H1 (cell line): ENCODE data around the gene EIF4E1B. TPM values are rescaled to one million over a fixed set of nuclear protein-coding genes. Genes with fewer than 3 reads are reported as not detected.

ENCODE experiments used
- CTCF ChIA-PET: fragments of 300-600 bp; sonication (Branson Sonifier 250); formaldehyde crosslinking; loops from one replicate; lab custom pipeline; 2021; ENCODE audit not compliant: partially characterized antibody; lab: Charles Lee
- POLR2A ChIA-PET: fragments of 300-600 bp; sonication (Branson Sonifier 250); formaldehyde crosslinking; loops from one replicate; lab custom pipeline; 2021; ENCODE audit warnings: inconsistent platforms; ENCODE audit not compliant: partially characterized antibody; lab: Charles Lee
- DNase-seq, 2 experiments: peaks; one replicate each; pipeline versions ENCODE4 v3.0.0 to v3.0.0-alpha.2; 2010 to 2022; ENCODE audit warnings: low spot score in 2 of 2, low read depth in 1 of 2, mixed read lengths in 1 of 2
- FAIRE-seq: peaks from 2 replicates; lab custom pipeline; 2011; peaks lifted over from hg19 to GRCh38; lab: Jason Lieb, UNC
- H2AFZ ChIP-seq: 2 replicates; pipeline ENCODE4 v1.8.1; 2012; ENCODE audit warnings: low read length, inconsistent platforms
- H2AK5ac ChIP-seq: 2 replicates; pipeline ENCODE4 v1.6.1; 2013; ENCODE audit warnings: low read depth, low read length
- H2BK120ac ChIP-seq: replicated peaks from 2 replicates; pipeline ENCODE3; 2013; ENCODE audit warnings: low read depth, low read length, inconsistent platforms
- H2BK12ac ChIP-seq: 2 replicates; pipeline ENCODE4 v1.6.1; 2013; ENCODE audit warnings: low read depth, low read length
- H2BK15ac ChIP-seq: 2 replicates; pipeline ENCODE4 v1.6.1; 2013; ENCODE audit warnings: low read length
- H2BK20ac ChIP-seq: 2 replicates; pipeline ENCODE4 v1.6.1; 2013; ENCODE audit warnings: low read length
- H2BK5ac ChIP-seq: 2 replicates; pipeline ENCODE4 v1.6.1; 2013; ENCODE audit warnings: low read depth, low read length
- H3K14ac ChIP-seq: 2 replicates; pipeline ENCODE4 v1.6.1; 2013; ENCODE audit warnings: inconsistent platforms; ENCODE audit not compliant: insufficient read length
- H3K18ac ChIP-seq: 2 replicates; pipeline ENCODE4 v1.6.1; 2013; ENCODE audit warnings: low read length; ENCODE audit errors: extremely low read depth
- H3K23ac ChIP-seq: 2 replicates; pipeline ENCODE4 v1.6.1; 2013; ENCODE audit warnings: inconsistent platforms; ENCODE audit not compliant: insufficient read length
- H3K23me2 ChIP-seq: 2 replicates; pipeline ENCODE4 v1.6.1; 2013; ENCODE audit warnings: low read depth, low read length
- H3K27ac ChIP-seq: 2 replicates; pipeline ENCODE4 v1.6.1; 2011; ENCODE audit warnings: low read depth, low read length, inconsistent platforms
- H3K27me3 ChIP-seq, 4 experiments: replicated peaks in 1 of 4; 1 replicate in 1 of 4; 2 replicates in 3 of 4; pipeline versions ENCODE4 v1.6.1 to v1.8.1; 2011 to 2013; ENCODE audit warnings: low read length in 3 of 4, mild to moderate bottlenecking in 3 of 4, inconsistent platforms in 2 of 4, mixed read lengths in 2 of 4, moderate library complexity in 1 of 4; ENCODE audit not compliant: control insufficient read depth in 3 of 4, insufficient read depth in 3 of 4; ENCODE audit errors: extremely low read depth in 1 of 4
- H3K36me3 ChIP-seq, 4 experiments: 2 replicates each; pipeline versions ENCODE4 v1.6.1 to v1.8.1; 2011 to 2013; ENCODE audit warnings: mild to moderate bottlenecking in 4 of 4, low read length in 3 of 4, moderate library complexity in 2 of 4, control low read depth in 1 of 4, inconsistent platforms in 1 of 4; ENCODE audit not compliant: insufficient read depth in 4 of 4, control insufficient read depth in 2 of 4
- H3K4ac ChIP-seq: replicated peaks from 2 replicates; pipeline ENCODE3; 2013; ENCODE audit warnings: low read length, low read depth, mixed read lengths, inconsistent platforms; ENCODE audit not compliant: insufficient read length
- H3K4me1 ChIP-seq, 4 experiments: replicated peaks in 1 of 4; 1 replicate in 1 of 4; 2 replicates in 3 of 4; pipeline versions ENCODE4 v1.6.1 to v1.8.1; 2011 to 2013; ENCODE audit warnings: low read length in 3 of 4, inconsistent platforms in 2 of 4, mixed read lengths in 1 of 4; ENCODE audit not compliant: insufficient read depth in 4 of 4, control insufficient read depth in 3 of 4
- H3K4me2 ChIP-seq, 2 experiments: 2 replicates each; pipeline versions ENCODE4 v1.6.1 to v1.8.1; 2011 to 2013; ENCODE audit warnings: low read depth in 2 of 2, low read length in 2 of 2, control low read depth in 1 of 2, inconsistent platforms in 1 of 2, mild to moderate bottlenecking in 1 of 2; ENCODE audit not compliant: insufficient read depth in 1 of 2
- H3K4me3 ChIP-seq, 4 experiments: fragments of 200-600, 300-600 bp in 1 of 4; sonication (generic), shearing (Covaris generic), sonication (Bioruptor Twin) in 1 of 4; 2 replicates each; pipeline versions ENCODE4 v1.5.1 to v1.8.1; 2011 to 2016; ENCODE audit warnings: low read length in 4 of 4, low read depth in 3 of 4, control low read depth in 2 of 4, inconsistent platforms in 2 of 4, mild to moderate bottlenecking in 2 of 4, mixed read lengths in 1 of 4, moderate library complexity in 1 of 4; ENCODE audit not compliant: insufficient read depth in 2 of 4; ENCODE audit errors: extremely low read depth in 1 of 4
- H3K56ac ChIP-seq: replicated peaks from 2 replicates; pipeline ENCODE3; 2013; ENCODE audit warnings: low read depth, mild to moderate bottlenecking, mixed read lengths, low read length, inconsistent platforms; ENCODE audit not compliant: insufficient read length
- H3K79me1 ChIP-seq: 2 replicates; pipeline ENCODE4 v1.6.1; 2013; ENCODE audit warnings: low read depth, low read length, control low read depth
- H3K79me2 ChIP-seq, 2 experiments: 2 replicates each; pipeline versions ENCODE4 v1.6.1 to v1.8.1; 2012 to 2013; ENCODE audit warnings: low read length in 2 of 2, mild to moderate bottlenecking in 2 of 2, inconsistent platforms in 1 of 2; ENCODE audit not compliant: insufficient read depth in 2 of 2, control insufficient read depth in 1 of 2
- H3K9ac ChIP-seq, 4 experiments: replicated peaks in 1 of 4; 1 replicate in 1 of 4; 2 replicates in 3 of 4; pipeline versions ENCODE4 v1.6.1 to v1.8.1; 2011 to 2013; ENCODE audit warnings: low read depth in 3 of 4, low read length in 3 of 4, control low read depth in 2 of 4, mild to moderate bottlenecking in 2 of 4, moderate library complexity in 2 of 4, inconsistent platforms in 1 of 4; ENCODE audit errors: extremely low read depth in 1 of 4
- H3K9me3 ChIP-seq, 2 experiments: 2 replicates each; pipeline versions ENCODE4 v1.6.1 to v1.8.1; 2012 to 2013; ENCODE audit warnings: mild to moderate bottlenecking in 2 of 2, moderate library complexity in 2 of 2, control low read depth in 1 of 2, inconsistent platforms in 1 of 2, low read depth in 1 of 2, low read length in 1 of 2, mixed read lengths in 1 of 2; ENCODE audit not compliant: insufficient read depth in 2 of 2
- H4K20me1 ChIP-seq, 2 experiments: replicated peaks in 1 of 2; 2 replicates each; pipeline versions ENCODE3 to v1.8.1; 2011 to 2013; ENCODE audit warnings: inconsistent platforms in 2 of 2, low read length in 2 of 2, mild to moderate bottlenecking in 1 of 2; ENCODE audit not compliant: insufficient read depth in 2 of 2, control insufficient read depth in 1 of 2
- H4K5ac ChIP-seq: 2 replicates; pipeline ENCODE4 v1.6.1; 2013; ENCODE audit warnings: low read length, low read depth, mixed read lengths, inconsistent platforms; ENCODE audit not compliant: insufficient read length
- H4K8ac ChIP-seq: 2 replicates; pipeline ENCODE4 v1.8.0; 2013; ENCODE audit warnings: mild to moderate bottlenecking, moderate library complexity, low read length, inconsistent platforms; ENCODE audit not compliant: insufficient read depth; ENCODE audit errors: extremely low read depth
- H4K91ac ChIP-seq: replicated peaks from 2 replicates; pipeline ENCODE3; 2013; ENCODE audit warnings: low read length, mixed read lengths, inconsistent platforms; ENCODE audit not compliant: insufficient read length
- CBX8 ChIP-seq: fragments of 300-800, 300-1000 bp; sonication (generic); IDR thresholded peaks from 2 replicates; pipeline ENCODE4 v1.7.1; 2016; ENCODE audit warnings: low read depth, low read length, borderline replicate concordance
- RBBP5 ChIP-seq: IDR thresholded peaks from 2 replicates; pipeline ENCODE4 v1.7.1; 2012; ENCODE audit warnings: low read depth, mild to moderate bottlenecking, inconsistent platforms, low read length, moderate library complexity, borderline replicate concordance
- RFX5 ChIP-seq: IDR thresholded peaks from 2 replicates; pipeline ENCODE4 v1.6.1; 2011; ENCODE audit warnings: low read depth, low read length, improper control_type of control experiment, borderline replicate concordance
- RXRA ChIP-seq: IDR thresholded peaks from 2 replicates; pipeline ENCODE4 v1.6.1; 2011; ENCODE audit warnings: low read depth, mild to moderate bottlenecking, low read length, moderate library complexity; ENCODE audit not compliant: insufficient read depth
- SP1 ChIP-seq: IDR thresholded peaks from 2 replicates; pipeline ENCODE4 v1.6.1; 2011; ENCODE audit warnings: low read depth, low read length
- TEAD4 ChIP-seq: IDR thresholded peaks from 2 replicates; pipeline ENCODE4 v1.6.1; 2012; ENCODE audit warnings: low read depth, low read length, inconsistent platforms, mixed read lengths
- WGBS, 2 experiments: shearing (Covaris generic) in 1 of 2; methylation state at CpG; one replicate each; pipeline versions ENCODE4 v1.1.6 to v1.1.7; 2013 to 2015; ENCODE audit warnings: low lambda C conversion rate in 2 of 2, mixed read lengths in 2 of 2, inconsistent platforms in 1 of 2, low coverage in 1 of 2, missing lambda C conversion rate in 1 of 2; ENCODE audit not compliant: insufficient replicate concordance in 2 of 2, insufficient coverage in 1 of 2, insufficient read length in 1 of 2; ENCODE audit errors: extremely low coverage in 1 of 2, missing lambda C conversion rate in 1 of 2; 5-methylcytosine and 5-hydroxymethylcytosine counted together
- polyA plus RNA-seq, 7 experiments: library from polyadenylated mRNA; depleted of rRNA in 3 of 7; stranded (reverse) in 5 of 7; unstranded in 2 of 7; fragments of >200 nt in 5 of 7; fragments of 200-250 nt in 2 of 7; gene quantifications; 1 replicate in 5 of 7; 2 replicates in 1 of 7; 4 replicates in 1 of 7; pipeline versions ENCODE4 v1.2.1 to v1.2.3, GENCODE V29; 2011 to 2013; ENCODE audit warnings: missing spikeins in 2 of 7, mixed read lengths in 2 of 7
- total RNA-seq: library from RNA; stranded (reverse); fragmentation: NEBNext Ultra II Directional; extraction: Animal tissue kit (Norgen Biotek cat#: 25700); gene quantifications from 2 replicates; pipeline ENCODE4 v1.2.1, GENCODE V29; 2021
- TF ChIP-seq, protein P1 (sequence below): IDR thresholded peaks from 2 replicates; pipeline ENCODE4 v1.6.1; 2012; ENCODE audit warnings: inconsistent platforms

The EIF4E1B gene
- total and polyA plus RNA-seq, 2 of the 8 experiments (the other 6 are each of a cell fraction or from before 2014, with no cell fraction given) = 0.97 to 1.3 TPM

DNA sequence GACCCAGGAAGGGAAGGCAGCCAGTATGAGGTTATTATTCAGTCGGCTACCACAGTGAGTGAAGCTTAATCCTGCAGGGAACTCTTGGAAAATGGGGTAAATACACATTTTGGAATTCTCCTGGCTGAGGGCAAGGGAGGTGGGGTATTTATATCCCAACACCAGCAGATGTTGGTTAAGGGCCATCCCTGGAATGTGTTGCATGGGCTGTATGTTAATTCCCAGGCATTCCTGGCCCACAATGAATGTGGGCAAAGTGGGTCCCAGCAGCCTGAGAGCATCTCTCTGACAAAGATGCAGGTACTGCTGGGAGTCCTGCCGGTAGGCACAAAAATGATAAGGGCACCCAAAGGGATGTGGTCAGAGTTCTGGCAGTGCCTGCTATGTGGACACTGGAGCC is 17.6 kb upstream of the EIF4E1B start:
- Histone ChIP-seq H3K56ac (no peak overlapping the region), H3K4me3 (no peak overlapping the region), H3K79me1 (no peaks in the 10 kb centered on the region), H3K27me3 (peaks cover 0 to 26% (median 13%) of the 10 kb centered on the region in 4 experiments; a peak in 5 of 7 replicates), H3K4ac (no peak overlapping the region), H4K8ac (no peak overlapping the region), H2BK5ac (no peak overlapping the region), H2BK15ac (no peak overlapping the region), H3K9me3 (no peaks in the 10 kb centered on the region), H2BK120ac (no peak overlapping the region), H4K5ac (no peak overlapping the region), H2AK5ac (no peak overlapping the region), H2BK20ac (no peak overlapping the region), H4K20me1 (peaks cover 3 to 11% of the 10 kb centered on the region in 2 experiments), H3K4me1 (peaks cover 0 to 8% (median 5%) of the 10 kb centered on the region in 4 experiments; a peak in 5 of 7 replicates), H3K36me3 (no peaks in the 10 kb centered on the region), H3K23ac (no peak overlapping the region), H3K4me2 (no peak overlapping the region), H3K9ac (no peak overlapping the region), H2BK12ac (0 out of 2 replicates have a peak overlapping the region, but pooled peaks have one; percentile 68), H3K27ac (no peak overlapping the region), H3K14ac (no peak overlapping the region), H4K91ac (no peak overlapping the region), H3K18ac (no peak overlapping the region), H2AFZ (no peak overlapping the region), H3K79me2 (no peaks in the 10 kb centered on the region), H3K23me2 (peaks cover 10% of the 10 kb centered on the region)
- 0 out of 2 replicates have a peak, but pooled peaks have one; percentile 24 for TF ChIP-seq SP1
- no peak for TF ChIP-seq RFX5
- TF ChIP-seq CBX8 = no peak
- TF ChIP-seq RXRA = no peak
- TF ChIP-seq TEAD4 = peak; percentile 93
- TF ChIP-seq RBBP5 = no peak
- TF ChIP-seq, protein P1, sequence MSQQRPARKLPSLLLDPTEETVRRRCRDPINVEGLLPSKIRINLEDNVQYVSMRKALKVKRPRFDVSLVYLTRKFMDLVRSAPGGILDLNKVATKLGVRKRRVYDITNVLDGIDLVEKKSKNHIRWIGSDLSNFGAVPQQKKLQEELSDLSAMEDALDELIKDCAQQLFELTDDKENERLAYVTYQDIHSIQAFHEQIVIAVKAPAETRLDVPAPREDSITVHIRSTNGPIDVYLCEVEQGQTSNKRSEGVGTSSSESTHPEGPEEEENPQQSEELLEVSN = no peak
- POLR2A ChIA-PET = interaction anchor here (0.7 to 2.7 kb wide), 7 partner anchors 9 to 75 kb away, joined by 3 to 7 read pairs (median 4); partner anchors contain the start of genes CDHR2, EIF4E1B, RNF44 and SNCB
- FAIRE-seq (no peak), DNase-seq (no peak)
- WGBS, 2 experiments = 71% methylated on average over 2 of the region's 2 CpGs; no CpG with 5 or more reads in 1 of the 2 experiments
- CTCF ChIA-PET = interaction anchor here (0.6 to 2.3 kb wide), 8 partner anchors 10 to 75 kb away, joined by 3 to 7 read pairs (median 3); no protein-coding TSS in a partner anchor
